HFF-Myc (cell line): ENCODE measurements around the gene VTI1A.

Experiments
- DNase-seq: peaks from one replicate; pipeline ENCODE4 v3.0.0-alpha.2; 2011; ENCODE audit warnings: low read depth; ENCODE audit errors: extremely low read depth
- H3K4me3 ChIP-seq: replicated peaks from 2 replicates; pipeline ENCODE4 v1.5.1; 2011; ENCODE audit warnings: low read depth, mild to moderate bottlenecking, control low read depth, low read length
- TF ChIP-seq, protein P1 (sequence below): IDR thresholded peaks from 2 replicates; pipeline ENCODE4 v1.5.1; 2012; ENCODE audit warnings: mild to moderate bottlenecking, low read depth, low read length, control low read depth; ENCODE audit errors: missing control alignments

VTI1A gene

DNA sequence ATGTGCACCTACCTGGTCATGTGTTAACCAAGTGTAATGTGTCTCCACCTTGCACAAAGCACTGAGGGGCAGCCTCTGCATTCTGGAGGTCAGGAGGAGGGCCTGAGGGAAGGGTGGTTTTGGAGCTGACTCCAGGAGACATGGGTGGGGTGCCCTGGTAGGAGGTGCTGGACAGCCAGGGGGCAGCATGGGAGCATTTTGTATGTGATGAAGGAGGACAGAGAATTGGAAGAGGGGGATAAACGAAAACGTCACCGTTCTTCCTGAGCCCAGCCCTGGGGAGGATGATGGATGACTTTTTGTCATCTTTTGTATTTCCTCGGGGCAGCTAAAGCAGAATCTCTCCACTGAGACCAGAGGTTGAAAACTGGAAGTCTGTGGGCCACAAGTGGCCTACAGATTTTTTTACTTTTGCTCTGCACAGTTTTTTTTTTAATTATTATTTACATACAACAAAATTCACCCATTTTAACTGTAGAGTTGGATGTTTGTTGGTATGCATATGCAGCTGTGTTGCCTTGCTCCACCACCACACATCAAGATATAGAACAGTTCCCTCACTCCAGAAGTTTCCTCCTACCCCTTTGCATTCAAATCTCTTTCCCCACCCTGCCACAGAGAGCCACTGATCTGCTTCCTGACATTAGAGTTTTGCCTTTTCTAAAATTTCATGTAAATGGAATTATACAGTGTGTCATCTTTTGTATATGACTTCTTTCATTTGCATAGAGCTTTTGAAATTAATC is 242.5 kb downstream of the VTI1A start:
- no peak overlapping the region for H3K4me3 ChIP-seq
- DNase-seq = no peak
- TF ChIP-seq, protein P1, sequence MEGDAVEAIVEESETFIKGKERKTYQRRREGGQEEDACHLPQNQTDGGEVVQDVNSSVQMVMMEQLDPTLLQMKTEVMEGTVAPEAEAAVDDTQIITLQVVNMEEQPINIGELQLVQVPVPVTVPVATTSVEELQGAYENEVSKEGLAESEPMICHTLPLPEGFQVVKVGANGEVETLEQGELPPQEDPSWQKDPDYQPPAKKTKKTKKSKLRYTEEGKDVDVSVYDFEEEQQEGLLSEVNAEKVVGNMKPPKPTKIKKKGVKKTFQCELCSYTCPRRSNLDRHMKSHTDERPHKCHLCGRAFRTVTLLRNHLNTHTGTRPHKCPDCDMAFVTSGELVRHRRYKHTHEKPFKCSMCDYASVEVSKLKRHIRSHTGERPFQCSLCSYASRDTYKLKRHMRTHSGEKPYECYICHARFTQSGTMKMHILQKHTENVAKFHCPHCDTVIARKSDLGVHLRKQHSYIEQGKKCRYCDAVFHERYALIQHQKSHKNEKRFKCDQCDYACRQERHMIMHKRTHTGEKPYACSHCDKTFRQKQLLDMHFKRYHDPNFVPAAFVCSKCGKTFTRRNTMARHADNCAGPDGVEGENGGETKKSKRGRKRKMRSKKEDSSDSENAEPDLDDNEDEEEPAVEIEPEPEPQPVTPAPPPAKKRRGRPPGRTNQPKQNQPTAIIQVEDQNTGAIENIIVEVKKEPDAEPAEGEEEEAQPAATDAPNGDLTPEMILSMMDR = peak; percentile 50

- TF ChIP-seq, protein P1 = no peak
- no peak overlapping the region for H3K4me3 ChIP-seq
- DNase-seq = no peak
Observed at GRCh38 chr10:112695539-112695938, 248.5 kb downstream of the VTI1A start.

- no peak overlapping the region for H3K4me3 ChIP-seq
- no peak for DNase-seq
- TF ChIP-seq, protein P1 = no peak
Observed at GRCh38 chr10:112696592-112696991, 249.6 kb downstream of the VTI1A start.

- TF ChIP-seq, protein P1 = no peak
- no peak for DNase-seq
- H3K4me3 ChIP-seq = no peak overlapping the region
Observed at GRCh38 chr10:112698133-112698817, 251.3 kb downstream of the VTI1A start.

- no peak for DNase-seq
- no peak overlapping the region for H3K4me3 ChIP-seq
- TF ChIP-seq, protein P1 = no peak
Observed at GRCh38 chr10:112698818-112699164, 251.8 kb downstream of the VTI1A start.

GRCh38 chr10:112700215-112700671 is 253.2 kb downstream of the VTI1A start:
- H3K4me3 ChIP-seq = no peak overlapping the region
- DNase-seq = no peak
- TF ChIP-seq, protein P1 = no peak
